ENCODE measurements around the gene FGFRL1.
"Not testable (repeated sequence)": the region's sequence is repeated elsewhere in the genome, so short reads cannot be mapped to it uniquely, and the experiment has no call there.

Gene FGFRL1

GRCh38 chr4:1041936-1042330 is 30.5 kb downstream of the FGFRL1 start:
- DNase-seq: no peak

DNA sequence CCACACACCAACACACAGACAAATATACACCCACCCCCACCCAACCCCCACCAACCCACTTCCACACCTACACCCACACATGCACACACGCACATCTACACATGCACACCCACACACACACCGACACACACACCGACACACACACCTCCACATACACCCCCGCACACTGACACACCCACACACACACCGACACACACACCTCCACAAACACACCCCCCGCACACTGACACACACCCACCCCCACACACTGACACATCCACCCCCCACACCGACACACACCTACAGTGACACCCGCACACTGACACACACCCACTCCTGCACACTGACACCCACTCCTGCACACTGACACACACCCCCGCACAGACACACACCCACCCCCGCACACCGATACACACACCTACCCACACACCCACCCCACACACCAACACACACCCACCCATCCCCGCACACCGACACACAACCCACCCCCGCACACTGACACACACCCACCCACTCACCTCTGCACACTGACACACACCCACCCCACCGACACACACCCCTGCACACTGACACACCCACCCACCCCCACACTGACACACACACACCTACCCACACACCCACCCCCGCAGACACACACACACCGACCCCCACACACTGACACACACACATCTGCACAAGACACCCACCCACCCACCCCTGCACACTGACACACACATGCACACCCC is 31.1 kb downstream of the FGFRL1 start:
- DNase-seq: no peak

DNA sequence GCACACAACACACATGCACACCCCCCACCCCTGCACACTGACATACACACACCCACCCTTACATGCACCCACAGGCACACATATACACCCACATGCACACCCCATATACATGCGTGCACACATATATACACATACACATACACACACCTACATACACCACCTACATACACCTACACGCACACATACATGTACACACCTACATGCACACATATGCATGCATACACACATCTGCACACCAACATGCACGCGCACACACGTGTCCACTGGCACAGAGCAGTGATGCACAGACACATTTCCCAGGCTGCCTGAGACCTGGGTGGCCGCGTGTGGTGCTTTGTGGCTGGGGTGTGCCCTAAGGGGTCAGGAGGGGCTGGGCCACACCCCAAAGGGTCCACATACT is 31.7 kb downstream of the FGFRL1 start:
- DNase-seq: no peak

DNA sequence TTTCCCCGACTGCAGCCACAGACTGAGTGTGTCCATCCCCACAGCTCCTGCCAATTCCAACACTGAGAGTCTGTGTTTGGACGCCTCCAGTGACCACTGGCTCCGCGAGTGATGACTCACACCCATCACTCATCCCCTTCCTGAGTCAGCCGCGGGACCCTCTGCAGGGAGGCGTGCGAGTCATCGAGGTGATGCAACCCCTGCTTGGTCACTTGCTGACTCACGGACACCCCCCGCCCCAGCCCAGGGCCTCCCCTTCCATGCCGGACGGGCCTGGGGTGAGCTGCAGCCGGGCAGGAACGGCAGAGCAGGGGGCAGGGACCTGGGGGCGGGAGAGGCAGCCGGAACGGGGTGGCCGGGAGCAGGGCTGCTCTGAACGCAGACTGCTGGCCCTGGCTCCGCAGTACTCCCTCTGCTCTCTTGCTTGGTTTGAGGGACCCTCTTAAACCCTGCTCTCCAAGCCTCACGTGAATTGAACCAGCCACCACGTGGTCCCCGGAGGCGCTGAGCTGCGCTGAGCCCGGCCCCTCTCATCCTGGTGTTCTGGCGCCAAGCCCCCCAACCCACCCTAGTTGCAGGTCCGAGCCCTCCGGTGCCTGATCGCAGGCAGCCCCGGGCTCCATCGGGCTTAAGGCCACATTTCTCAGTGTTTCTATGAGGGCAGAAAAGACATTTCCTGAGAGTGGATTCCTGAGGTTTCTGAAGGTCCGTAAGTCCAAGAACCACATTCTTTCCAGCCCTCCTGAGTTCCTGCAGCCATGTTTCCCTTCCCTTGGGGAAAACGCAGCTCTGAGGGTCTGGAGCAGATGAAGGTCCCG is 32.4 kb downstream of the FGFRL1 start:
- DNase-seq: no peak

DNA sequence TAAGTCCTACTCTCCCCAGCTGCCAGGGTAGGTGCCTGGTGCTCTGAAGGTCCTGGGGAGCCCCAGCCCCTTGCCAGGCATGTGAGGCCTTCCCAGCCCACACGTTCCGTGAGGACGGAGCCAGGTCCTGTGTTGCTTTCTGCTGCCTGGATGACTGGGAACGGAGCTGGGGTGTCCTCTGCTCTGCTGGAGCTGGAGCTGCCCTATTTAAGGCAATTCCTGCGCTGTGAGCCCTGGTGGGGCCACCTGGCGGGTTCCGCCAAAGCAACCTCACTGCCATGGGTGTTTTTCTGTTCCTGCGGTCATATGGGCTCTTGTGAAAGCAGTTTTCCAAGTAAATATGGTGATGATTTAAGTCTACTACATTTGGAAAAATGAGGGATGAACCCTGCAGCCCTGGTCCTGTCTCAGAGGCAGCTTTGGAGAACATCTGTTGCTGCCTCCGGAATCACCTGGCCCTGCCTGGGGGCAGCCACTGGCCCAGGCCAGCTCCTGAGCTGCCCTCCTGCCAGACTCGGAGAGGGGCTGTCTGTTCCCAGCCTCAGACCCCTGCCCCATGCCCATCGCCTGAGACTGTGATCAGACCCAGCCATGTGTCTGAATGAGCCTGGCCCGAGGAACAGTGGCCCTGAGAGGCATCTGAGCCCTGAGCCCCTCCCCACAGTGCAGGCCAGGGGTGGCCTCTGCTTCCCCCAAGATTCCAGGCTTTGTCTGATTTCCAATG is 33.2 kb downstream of the FGFRL1 start:
- DNase-seq: no peak

GRCh38 chr4:1045193-1045594 is 33.8 kb downstream of the FGFRL1 start:
- DNase-seq: no peak

DNA sequence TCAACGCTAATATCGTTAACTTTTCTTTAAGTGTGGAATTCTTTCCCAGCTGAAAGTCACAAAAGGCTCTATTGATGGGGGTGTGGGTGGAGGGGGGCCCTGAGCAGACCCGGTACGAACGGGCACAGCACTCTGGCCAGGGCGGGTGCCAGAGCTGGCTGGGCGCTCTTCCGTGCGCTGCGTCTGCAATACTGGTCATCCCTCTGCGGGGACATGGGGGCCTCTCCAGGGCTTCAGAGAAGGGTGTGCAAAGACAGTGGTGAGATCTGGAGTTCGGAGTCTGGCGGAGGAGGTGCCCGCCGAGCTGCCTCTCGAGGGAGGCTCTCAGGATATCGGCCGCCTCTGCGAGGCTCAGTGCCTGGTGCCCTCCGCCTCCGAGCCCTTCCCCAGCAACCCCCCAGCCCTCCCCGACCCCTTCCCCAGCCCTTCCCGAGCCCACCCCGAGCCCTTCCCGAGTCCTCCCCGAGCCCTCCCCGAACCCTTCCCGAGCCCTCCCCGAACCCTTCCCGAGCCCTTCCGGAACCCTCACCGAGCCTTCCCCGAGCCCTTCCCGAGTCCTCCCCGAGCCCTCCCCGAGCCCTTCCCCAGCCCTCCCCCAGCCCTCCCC is 34.3 kb downstream of the FGFRL1 start:
- no peak for DNase-seq

GRCh38 chr4:1046581-1047011 is 35.2 kb downstream of the FGFRL1 start:
- DNase-seq: not testable (repeated sequence)

DNA sequence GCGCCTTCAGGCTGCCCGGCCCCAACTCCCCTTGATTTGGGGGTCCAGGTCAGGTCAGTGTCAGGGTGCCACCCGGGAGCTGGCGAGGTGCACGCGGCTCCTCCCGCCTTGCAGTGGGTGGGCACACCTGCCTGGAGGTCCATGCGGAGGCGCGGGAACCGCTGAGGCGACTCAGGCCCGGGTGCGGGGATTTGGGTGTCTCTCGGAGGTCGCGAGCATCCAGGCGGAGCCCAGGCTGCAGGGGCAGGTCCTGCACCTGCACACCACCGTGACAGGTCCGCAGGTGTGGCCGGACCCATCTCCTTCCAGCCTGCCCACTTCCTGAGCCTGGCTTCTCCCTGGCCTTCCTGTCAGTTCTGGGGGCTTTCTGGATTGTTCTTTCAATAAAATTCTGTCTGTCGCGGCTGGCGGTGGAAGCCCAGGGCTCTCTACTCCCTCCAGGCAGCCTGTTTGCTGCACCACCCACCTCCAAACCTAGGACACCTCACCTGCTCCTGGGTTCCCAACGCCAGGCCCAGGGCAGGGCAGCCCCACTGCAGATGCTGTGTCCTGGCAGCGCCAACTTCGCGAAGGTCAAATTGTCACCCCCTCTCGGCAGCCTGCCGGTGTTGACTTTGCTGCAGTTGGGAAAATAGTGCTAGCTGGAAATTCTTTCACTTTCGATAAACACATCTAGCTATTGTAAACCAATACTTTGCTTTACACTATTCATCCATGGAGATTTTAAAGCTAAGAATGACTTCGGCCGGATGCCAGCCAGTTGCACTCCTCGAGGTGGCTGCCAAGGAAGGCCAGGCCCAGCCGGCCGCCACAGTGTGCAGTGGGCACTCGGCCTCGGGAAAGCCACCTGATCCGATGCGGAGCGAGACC is 35.9 kb downstream of the FGFRL1 start:
- DNase-seq: no peak

DNA sequence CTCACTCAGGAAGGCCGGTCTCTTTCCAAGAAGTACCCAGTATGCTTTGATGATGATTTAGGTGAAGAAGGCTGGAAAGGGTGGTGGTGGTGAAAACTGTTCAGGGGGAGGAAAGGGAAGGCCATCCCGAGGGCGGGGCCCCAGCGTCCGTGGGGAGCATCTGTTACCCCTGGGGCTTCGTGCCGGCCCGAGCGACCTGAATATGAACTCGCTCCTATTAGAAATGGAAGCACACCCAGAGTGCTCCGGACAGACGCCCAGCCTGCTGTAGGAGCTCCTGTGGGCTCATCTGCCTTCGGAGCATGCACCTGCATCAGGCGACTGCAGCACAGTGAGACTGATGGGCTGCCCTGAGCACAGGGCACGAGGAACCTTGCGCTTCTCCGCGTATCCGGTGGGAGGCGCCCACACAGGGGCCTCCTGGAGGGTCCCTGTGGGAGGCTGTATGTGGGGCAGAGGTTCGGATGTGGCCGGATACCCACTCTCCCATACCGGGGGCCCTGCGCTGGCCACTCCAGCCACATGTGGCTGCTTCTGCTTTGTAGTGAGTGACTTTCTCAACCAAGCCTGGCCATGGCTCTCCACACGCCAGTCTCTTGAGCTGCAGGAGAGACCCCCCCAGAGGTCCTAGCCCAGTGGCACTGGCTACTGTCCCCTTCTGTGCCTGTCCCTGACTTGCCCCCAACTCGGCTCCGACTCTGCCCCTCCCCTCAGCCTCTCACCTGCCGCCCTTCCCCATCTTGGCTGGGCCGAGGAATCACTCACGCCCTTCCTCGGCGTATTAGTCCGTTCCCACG is 36.7 kb downstream of the FGFRL1 start:
- DNase-seq: no peak

GRCh38 chr4:1048773-1049590 is 37.6 kb downstream of the FGFRL1 start:
- DNase-seq: no peak

- no peak for DNase-seq
These were observed 38.1 kb downstream of the FGFRL1 start for GRCh38 chr4:1049591-1049905.

DNA sequence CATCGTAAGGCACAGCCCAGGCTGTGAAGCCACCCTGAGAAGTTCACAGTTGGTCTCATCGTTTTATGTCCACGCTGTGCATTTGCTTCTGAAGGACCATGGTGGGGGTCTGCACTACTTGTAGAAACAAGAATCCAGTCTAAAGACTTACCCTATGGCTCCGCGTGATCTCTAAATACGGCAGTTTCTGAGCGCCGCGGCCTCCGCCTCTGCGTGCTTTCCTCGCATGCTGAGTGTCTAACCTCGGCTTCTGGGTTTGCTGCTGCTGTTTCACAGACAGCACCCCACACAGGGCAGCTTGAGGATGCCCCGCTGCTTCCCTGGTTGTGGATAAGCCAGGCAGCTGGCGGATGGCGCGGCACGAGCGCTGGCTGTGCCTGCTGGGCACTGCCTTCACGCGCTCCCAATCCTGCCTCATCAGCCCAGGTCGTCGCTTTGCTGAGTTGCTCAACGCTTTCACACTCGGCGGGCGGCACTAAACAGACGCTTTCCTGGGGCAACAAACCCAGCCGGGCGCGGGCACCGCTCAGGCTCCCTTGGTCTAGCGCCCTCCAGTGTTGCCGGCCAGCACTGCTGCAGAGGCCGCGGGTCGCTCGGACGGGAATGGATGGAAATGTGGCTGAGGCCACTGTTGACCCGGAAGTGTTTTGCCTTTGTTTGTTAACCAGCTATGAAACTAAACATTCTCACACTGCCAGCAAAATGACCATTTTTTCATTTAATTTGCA is 39.2 kb downstream of the FGFRL1 start:
- DNase-seq: no peak

GRCh38 chr4:1051472-1051871 is 40.0 kb downstream of the FGFRL1 start:
- DNase-seq: no peak

DNA sequence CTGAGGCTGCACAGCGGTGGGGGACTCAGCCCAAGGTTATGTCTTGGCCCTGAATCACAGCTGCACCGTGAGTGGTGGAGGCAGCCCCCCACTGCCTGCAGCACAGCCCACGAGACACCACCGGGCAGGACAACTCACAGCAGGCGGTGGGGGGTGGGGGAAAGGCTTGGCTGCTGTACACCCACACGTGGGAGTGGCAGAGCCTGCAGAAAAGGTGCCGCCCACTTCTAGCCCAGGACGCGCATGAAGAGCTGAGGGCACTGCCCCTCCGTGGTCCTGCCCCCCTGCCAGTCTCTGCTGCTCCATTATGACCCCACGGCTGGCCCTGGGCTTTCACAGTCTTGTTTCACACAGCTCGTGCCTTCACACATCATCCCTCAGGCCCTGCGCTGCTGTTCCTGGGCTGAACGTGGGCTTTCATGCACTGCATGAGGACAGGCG is 40.8 kb downstream of the FGFRL1 start:
- no peak for DNase-seq

GRCh38 chr4:1053080-1053661 is 41.7 kb downstream of the FGFRL1 start:
- no peak for DNase-seq

GRCh38 chr4:1053891-1054290 is 42.5 kb downstream of the FGFRL1 start:
- not testable (repeated sequence) for DNase-seq

- not testable (repeated sequence) for DNase-seq
These were observed 43.3 kb downstream of the FGFRL1 start for GRCh38 chr4:1054696-1055242.

GRCh38 chr4:1055243-1055701 is 43.8 kb downstream of the FGFRL1 start:
- DNase-seq: not testable (repeated sequence)

All from activated CD4-positive, alpha-beta T cell treated with anti-CD3 and anti-CD28 coated beads, Interleukin-2, amount 50 U/mL, for 1 hour (primary cell).